Renal cortical epithelial cell (primary cell): Measurements from ENCODE around the gene SLC27A6. TPM values are rescaled to one million over a fixed set of nuclear protein-coding genes. Genes with fewer than 3 reads are reported as not detected.

Experiments used
- DNase-seq: peaks from one replicate; pipeline ENCODE4 v3.0.0-alpha.2; 2011; ENCODE audit warnings: low read depth
- total RNA-seq: library from RNA; depleted of rRNA; stranded (reverse); fragments of >200 nt; gene quantifications from 2 replicates; pipeline ENCODE4 v1.2.3, GENCODE V29; 2014

SLC27A6 gene
- total RNA-seq, 1 donor from 2014 or later = 0.10 TPM

GRCh38 chr5:129063483-129064113 lies 98.3 kb downstream of the SLC27A6 start:
- DNase-seq = peak; percentile 36

GRCh38 chr5:129065721-129066120 lies 100.4 kb downstream of the SLC27A6 start:
- no peak for DNase-seq

GRCh38 chr5:129067745-129068144 lies 102.5 kb downstream of the SLC27A6 start:
- DNase-seq = no peak

DNA sequence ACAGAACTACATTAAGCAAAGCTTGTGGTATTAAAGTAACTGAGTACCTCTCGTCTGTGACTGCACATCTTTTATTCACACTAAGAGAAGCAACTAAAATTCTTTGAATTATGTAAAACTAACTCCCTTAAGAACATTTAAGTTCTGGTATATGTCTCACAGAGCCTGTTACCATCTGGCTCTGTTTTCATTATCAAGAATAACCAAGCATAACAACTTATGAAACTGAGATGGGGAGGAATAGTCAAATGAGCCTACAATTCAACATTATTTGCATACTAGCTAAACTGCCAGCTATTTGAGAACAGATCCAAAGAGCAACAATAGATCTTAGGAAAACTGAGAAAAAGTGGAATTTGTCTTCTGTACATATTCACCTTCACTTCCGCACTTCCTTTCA lies 104.0 kb downstream of the SLC27A6 start:
- DNase-seq = no peak

DNA sequence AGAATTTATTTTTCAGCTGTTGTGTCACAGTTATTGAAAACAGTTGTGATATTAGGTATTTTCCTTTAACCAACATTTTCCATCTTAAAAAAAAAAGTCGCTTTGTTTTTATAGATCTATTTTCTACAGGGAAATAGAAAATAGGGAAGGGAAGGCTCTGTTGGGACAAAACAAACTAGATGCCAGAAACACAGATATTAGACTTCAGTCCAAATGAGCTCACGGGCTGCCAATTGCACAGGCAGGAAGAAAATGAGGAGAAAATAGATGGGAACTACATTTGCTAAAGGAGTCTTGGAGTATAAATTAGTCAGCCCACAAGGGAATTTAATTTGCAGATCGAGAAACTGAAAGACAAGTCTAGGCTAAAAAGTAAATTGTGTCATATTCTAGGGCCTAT lies 107.8 kb downstream of the SLC27A6 start:
- no peak for DNase-seq

- no peak for DNase-seq
These were observed 109.6 kb downstream of the SLC27A6 start for GRCh38 chr5:129074903-129075302.

DNA sequence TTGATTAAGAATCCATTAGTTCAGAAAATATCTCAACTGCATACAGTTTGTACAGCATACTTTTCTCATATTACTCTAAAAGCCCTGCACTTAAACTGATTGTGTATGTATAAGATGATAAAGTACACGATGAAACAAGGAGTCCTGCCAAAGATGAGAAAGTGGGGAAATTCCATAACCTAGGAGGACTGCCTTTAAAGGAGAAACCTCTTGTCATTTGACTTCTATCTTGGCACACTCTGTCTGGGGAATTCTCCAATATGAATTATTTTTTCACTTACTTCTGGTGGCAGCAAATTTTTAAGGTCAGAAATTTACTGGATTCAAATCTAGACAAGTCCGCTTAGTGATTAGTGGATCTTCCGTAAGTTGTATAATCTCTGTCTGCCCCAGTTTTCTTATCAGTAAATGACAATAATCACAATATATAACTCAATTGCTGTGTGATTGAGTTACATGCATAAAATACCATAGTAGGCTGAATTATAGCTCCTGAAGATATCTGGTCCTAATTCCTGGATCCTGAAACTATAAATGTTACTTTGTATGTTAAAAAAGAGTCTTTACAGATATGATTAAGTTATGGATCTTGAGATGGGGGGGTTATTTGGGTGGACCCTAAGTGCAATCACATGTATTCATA lies 112.3 kb downstream of the SLC27A6 start:
- DNase-seq = no peak

- DNase-seq = no peak
These were observed 113.0 kb downstream of the SLC27A6 start for GRCh38 chr5:129078247-129078646.

GRCh38 chr5:129078660-129079059 lies 113.4 kb downstream of the SLC27A6 start:
- no peak for DNase-seq

GRCh38 chr5:129079496-129079895 lies 114.2 kb downstream of the SLC27A6 start:
- peak; percentile 68 for DNase-seq

DNA sequence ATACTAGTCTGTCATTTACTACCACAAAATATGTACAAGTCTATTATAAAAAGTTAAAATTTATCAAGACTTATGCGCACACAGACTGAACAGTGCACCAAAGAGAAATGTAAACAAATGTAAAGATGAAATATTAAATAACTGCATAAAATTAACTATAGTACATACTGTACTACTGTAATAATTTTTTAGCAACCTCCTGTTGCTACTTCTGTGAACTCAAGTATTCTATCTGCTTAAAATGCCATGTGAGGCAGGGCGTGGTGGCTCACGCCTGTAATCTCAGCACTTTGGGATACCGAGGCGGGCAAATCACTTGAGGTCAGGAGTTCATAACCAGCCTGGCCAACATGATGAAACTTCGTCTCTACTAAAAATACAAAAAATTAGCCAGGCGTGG lies 115.5 kb downstream of the SLC27A6 start:
- no peak for DNase-seq

- no peak for DNase-seq
These were observed 117.2 kb downstream of the SLC27A6 start for GRCh38 chr5:129082225-129083136.

Other genes with a start within 250 kb of the SLC27A6 start
- gene ISOC1, start 129.3 kb downstream of the SLC27A6 start, total RNA-seq = 20.0 and 20.5 TPM in 2 replicates